HG03135 (cell line): ENCODE results near the gene KCNQ1.

ENCODE experiments used
- ATAC-seq: cut with Tn5 transposase; IDR thresholded peaks from one replicate; pipeline ENCODE4 v1.9.1; 2021; ENCODE audit warnings: mild to moderate bottlenecking, moderate library complexity; ENCODE audit not compliant: unreplicated experiment

Gene KCNQ1

DNA sequence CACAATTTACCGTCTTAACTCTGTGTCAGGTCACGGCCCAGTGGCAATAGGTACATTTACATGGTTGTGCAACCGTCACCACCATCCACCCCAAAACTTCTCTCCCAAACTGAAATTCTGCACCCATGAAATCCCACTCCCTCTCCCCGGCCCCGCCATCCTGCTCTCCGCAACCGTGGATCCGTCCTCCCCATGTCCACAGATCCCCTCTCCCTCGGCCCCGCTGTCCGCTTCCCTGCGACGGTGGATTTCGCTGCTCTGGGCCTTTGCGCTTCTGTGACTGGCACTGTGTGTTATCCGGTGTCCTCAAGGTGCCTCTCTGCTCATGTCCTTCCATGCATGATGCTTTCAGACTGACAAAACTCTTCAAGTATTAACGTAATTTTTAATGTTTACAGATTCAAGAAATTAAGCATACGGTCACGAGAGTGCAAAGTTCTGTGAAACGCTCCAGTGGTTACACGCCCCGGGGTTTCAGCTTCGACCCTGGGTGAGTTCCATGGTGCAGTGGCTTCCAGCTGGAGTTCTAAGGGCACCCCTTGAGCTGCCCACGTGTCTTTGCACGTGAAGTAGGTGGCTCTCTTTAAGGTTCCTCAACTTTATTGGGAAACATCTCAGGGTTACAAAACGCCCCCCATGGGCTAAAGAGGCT is 76.4 kb downstream of the KCNQ1 start:
- ATAC-seq = no peak

DNA sequence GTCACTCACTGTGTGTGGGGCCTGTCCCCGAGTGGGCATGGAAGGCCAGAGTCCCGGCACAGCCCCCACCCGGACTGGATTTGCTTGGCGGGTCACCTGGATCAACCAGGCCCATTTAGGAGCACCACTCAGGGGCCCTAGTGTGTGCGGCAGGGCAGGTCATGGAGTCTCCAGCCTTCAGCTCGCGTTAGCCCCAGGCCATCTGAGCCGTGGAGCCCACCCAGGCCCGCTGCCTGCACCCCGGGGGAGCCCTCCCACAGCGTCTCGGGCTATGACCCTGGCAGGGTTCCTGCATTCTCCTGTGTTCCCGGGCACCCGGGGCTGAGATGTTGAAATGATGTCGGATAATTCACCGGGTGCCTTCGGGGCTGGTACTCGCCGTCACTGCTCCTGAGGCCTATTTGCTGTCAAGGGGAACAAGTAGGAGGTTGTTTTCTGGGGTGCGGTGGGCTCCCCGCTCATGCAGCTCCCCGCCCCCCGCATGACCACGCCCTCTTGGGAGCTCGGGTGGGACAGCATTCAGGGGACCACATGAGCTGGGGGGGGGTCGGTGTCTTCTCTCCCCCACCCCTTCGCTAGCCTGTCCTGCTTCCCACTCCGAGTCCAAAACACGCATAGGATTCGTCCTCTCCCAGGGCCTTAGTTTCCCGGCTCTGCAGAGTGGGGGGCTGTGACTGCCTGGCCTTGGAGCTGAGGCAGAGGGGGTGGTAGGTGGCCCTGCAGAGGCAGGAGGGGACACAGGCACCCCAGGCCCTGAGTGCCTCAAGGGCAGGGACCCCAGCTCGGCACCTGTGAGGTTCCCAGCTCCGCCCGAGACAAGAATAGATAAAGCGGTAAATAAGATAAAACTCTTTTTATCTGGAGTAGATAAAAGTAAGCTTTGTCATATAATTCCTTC is 77.2 kb downstream of the KCNQ1 start:
- ATAC-seq = no peak

DNA sequence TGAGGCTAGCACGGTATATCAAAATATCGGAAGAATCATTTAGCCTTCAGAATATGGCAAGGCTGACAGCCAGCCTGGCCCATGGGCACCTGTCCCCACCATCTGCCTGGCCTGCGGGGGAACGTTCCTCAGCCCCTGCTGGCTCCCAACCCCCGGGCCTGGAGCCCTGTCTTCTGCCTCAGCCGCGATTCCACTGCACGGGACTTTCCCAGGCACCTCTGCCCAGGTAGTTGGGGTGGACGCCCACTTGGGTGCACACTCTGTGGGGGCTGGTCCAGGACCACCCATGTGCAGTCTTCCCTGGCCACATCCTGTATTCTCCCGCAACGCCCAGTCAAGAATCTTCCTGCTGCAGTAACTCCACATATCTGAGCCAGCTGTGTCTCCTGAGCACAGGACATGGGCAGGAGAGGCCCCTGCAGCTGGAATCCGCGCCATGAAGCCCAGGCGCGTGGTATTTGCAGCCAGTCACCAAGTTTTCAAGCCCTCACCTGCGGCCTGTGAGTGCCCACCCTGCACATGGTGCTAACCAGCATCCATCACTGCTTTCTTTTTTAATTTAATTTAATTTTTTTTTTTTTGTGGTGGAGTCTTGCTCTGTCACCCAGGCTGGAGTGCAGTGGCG is 77.9 kb downstream of the KCNQ1 start:
- ATAC-seq = no peak

DNA sequence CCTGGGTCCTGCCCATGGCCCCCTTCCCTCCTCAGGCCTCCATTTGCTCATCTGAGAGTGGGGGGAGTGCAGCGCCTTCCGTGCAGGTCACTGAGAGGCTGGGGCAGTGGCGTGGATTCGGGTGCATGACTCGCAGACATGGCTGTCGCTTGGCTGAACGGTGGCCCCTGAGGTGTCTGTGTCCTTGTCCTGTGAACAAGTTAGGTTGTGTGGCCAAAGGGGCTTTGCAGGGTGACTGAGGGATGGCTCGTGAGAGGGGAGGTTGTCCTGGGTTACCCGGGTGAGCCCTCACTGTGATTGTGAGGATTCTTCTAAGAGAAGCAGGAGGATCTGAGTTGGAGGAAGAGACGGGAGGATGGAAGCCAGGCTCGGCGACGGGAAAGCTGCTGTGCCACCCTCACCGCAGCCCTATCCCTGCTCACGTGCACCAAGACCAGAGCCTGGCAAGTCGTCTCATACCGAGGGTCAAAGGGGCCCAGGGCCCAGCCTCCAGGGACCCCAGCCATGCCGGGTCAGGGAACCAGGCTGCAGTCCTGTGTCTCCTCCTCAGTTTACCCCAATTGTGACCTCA is 79.1 kb downstream of the KCNQ1 start:
- no peak for ATAC-seq

DNA sequence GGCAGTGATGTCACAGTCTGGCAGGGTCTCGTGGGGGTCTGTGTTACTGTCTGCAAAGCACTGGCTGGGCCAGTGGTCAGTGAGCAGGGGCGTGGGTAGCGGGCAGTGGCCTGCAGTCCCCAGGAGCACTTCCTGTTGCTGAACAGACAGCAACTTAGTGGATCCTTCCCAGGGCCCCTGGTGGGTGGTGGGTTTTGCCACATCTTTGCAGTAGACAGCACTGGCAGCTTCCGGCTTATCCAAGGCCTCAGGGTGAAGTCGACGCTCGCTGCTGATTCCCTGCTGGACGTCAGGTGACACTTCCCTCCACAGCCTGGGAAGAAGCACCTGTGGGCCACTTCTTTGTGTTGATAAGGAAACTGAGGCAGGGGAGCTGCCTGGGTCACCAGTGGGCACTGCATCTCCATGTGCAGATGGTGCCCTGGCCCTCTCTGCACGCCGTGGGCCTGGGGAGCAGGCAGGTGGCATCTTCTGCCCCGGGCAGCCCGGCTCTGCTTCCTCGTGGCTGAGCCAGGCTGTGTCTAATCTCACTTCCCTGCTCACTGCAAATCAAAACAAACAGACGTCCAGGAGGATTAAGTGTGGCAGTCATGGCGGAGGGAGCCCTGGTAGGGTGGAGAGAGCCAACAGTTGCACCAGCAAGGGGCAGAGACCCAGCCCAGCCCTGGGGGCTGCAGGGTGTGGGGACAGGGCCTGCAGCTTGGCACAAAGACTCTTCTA is 79.8 kb downstream of the KCNQ1 start:
- ATAC-seq = no peak

DNA sequence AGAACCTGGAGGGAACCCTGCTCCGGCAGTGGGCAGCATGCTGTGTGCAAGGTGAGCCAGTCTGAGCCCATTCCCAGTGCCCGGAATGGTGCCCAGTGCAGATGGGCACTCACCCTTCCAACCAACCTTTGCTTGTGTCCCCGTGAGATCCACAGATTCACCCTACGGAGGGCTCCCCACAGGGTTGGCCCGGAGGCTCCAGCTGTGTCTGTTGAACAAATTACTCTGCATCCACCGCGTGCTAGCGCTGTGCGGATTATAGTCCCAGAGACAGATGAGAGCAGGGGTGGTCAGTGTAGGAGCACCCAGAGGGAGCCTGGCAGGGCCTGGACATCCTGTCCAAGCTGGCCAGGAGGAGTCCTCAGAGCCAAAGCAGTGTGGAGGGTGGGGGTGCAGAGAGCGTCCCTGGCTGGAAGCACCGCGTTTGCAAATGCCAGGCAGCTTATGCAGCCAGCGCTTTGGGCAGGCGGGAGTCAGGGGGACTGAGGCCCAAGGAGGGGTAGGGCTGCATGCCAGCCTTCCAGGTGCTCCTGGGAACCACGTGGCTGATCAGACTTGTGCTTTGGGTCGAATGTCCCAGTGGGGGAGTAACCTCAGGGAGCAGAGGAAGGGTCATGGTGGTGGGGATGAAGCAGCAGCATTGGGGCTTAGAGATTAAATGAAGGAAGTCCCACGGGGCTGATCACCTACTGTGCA is 80.5 kb downstream of the KCNQ1 start:
- no peak for ATAC-seq

DNA sequence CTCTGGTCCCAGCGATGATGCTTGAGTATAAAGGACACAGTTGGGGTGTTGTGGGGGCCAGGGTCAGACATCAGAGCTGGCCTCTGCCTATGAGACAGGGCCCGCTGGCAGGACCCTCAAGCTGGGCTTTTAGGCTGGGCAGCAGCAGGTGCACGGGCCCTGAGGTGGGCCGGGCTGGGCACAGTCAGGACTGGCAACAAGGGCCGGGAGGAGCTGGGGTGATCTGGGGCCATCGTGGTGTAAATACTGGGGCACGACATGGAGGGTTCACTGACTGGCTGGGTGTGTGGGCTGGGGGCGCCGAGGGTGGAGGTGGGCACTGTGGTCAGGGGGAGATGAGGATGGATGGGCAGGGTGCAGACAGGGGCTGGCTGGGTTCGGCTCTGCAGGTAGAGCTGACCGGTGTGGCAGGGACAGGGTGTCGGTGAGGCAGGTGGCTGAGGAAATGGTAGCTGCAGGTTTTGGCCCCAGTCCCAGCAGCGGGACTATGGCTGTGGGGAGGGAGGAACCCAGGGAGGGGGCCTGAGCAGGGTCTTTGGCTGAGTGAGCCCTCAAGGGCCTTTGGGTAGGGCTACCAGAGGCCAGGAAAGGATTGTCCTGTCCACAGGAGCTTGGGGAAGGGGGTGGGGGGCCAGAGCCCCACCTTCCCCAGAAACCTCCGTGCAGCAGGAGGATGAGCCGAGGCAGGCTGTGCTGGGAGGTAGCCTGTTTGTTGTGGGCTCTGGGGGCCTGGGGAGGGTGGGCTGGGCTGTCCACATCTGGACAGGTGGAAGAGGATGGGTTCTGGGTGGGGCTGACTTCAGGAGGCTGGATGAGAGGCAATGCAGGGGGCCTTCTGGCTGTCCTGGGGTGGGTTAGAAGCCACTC is 81.4 kb downstream of the KCNQ1 start:
- no peak for ATAC-seq

DNA sequence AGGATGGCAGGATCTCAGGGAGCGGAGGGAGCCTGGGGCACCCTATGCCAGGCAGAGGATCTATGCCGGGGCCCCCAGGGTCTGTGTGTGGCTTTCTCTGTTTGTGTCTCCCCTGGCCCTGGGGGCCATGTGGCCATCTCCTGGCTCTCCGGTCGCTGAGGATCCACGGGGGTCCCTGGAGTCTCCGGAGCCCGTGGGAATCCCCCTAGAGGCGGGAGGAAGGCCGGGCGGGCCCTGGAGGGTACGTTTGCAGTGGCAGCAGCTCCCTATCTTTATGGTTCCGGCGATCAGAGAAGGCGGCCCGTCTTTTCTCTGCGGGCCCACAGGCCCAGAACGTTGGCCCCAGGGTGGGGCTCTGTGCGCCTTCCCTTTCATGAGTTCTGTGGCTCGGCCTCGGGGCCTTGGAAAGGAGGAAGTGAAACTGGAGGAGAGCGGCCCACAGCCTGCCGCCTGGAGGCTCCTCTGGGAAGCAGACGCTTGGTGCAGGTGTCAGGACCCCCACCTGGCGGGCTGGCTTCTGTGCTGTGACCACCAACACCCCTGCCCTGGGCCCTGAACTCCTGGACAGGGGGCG is 82.1 kb downstream of the KCNQ1 start:
- peak; percentile 73 for ATAC-seq

DNA sequence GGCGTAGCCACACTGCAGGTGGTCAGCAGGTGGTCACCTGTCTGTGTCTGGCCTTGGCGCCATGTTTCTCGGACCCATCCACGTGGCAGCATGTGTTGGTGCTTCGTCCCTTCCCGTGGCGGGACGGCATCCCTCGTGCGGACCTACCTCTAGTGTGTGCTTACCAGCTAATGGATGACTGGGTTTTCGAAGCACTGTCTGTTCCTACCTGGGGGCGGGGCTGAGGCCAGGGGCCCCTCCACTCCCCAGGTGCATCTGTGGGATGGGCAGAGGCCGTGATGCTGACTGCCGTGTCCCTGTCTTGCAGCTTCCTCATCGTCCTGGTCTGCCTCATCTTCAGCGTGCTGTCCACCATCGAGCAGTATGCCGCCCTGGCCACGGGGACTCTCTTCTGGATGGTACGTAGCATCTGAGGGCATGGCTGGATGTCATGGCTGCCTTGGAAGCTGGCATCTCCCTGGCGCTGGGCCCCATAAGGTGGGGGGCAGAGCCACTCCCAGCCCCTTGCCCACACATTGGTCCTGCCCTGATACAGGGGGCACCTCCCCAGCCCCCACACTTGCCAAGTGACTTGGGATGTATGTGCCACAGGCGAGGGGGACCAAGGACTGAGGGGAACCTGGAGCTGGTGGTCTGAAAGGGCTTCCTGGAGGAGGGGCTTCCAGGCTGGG is 82.9 kb downstream of the KCNQ1 start:
- ATAC-seq = no peak

DNA sequence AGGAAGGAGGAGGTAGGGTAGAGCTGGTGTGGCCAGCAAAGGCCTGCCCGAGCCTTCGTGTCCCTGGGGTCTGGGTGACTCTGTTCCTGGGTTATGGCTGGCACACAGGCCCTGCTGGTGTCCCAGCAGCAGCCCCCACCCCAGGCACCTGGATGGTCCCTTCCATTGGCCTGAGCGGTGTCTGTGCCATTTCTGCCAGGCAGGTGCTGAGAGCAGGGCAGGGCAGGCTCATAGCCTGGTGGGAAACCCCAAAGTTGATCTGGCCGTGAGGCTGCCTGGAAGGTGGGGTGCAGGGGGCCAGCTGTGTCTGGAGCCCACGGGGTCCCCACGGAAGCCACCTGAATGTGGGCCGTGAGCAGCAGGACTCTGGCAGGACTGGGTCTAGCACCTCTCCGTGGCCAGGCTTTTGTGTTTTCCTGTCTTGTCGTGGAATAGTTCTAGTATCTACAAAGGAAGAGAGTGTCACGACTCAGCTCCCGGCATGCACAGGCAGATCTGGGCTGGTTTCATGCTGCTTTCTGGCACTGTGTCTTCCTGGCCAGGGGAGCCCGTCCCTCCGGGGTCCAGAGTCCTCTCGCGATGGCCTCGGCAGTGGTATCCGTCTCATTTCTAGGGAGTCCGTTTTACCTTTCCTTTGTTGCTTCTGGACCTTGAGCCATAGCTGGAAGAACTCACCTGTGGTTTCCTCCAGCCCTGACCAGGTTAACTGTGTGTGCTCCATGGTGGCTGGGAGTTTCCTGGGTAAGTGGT is 83.7 kb downstream of the KCNQ1 start:
- ATAC-seq = no peak

DNA sequence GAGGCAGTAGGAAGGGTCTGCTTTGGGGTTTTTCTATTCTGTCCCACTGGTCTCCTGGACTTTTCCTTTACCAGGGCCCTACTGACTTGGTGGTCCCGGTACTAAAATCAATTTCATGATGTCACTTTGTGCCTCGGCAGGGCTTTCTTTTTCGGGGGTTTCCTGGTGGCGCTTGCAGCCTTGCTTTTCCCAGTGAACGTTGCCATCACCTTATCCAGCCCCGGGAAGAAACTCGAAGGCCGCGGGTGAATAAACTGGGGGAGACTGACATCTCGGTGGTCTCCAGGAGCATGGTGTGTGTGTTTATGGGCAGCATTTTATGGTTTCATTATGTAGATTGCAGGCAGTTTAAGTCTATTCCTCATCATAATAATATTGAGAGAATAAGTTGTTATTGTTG is 84.4 kb downstream of the KCNQ1 start:
- ATAC-seq = no peak

DNA sequence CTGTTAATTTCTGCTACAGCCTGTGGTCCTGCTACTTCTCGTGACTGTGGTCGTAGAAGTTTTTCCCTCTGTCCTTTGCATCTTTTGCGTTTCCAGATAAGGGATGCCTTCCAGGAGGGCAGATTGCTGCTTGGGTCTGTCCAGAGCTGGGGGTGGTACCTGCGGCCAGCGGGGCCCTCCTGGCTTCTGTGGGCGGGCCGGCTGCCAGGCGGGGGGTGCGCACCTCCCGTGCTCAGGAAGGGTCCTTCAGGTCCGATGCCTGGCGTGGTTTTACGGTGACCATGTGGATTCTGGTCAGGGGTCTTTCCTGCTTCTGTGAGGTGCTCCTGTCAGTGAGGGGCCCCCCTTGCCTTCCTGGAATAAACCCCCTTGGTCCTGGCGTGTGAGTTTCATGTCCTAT is 84.8 kb downstream of the KCNQ1 start:
- no peak for ATAC-seq

DNA sequence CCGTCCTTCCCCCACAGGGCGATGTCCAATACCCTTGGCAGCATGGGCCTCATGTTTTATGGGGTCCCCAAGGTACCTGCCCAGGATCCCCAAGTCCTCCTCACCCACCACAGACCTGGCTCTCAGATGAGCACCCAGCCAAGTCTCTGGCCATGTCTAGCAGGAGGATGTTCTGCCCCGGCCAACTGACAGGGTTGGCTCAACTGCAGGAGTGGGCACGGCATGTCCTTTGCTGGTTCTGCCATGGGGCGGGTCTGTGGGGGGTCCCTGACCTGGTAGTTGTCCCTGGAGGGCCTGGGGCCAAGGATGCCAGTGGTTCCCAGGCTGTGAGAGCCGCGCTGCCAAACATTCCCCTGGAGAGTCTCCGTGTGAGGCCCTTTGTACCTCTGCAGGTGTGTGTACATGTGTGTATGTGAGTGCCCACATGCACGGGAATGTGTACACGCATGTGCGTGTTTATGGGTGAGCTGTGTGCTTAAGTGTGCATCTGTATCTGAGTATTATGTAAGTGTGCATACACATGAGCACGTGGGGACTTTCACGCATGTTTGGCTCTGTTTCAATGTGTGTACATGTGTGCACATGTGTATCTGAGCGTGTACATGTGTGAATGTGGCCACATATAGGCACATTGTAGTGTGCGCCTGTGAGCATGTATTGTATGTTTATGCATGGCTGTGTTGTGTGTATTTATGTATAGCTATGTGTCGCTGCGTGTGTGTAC is 85.5 kb downstream of the KCNQ1 start:
- ATAC-seq = no peak

DNA sequence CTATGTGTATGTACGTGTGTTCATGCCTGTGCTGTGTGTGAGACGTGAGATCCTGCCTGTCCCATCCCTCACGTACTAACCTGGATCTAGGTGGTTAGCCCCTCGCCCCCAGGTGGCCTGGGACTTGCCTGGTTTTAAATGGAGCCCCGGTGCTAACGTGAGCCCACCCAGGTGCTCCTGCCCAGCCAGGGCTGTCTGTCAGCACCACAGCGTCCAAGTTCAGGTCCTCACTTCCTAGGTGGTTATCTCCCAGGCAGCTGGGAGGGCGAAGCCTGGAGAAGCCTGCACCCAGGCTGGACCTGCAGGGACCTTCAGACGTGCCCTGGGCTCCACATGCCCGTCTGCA is 86.0 kb downstream of the KCNQ1 start:
- ATAC-seq = no peak

DNA sequence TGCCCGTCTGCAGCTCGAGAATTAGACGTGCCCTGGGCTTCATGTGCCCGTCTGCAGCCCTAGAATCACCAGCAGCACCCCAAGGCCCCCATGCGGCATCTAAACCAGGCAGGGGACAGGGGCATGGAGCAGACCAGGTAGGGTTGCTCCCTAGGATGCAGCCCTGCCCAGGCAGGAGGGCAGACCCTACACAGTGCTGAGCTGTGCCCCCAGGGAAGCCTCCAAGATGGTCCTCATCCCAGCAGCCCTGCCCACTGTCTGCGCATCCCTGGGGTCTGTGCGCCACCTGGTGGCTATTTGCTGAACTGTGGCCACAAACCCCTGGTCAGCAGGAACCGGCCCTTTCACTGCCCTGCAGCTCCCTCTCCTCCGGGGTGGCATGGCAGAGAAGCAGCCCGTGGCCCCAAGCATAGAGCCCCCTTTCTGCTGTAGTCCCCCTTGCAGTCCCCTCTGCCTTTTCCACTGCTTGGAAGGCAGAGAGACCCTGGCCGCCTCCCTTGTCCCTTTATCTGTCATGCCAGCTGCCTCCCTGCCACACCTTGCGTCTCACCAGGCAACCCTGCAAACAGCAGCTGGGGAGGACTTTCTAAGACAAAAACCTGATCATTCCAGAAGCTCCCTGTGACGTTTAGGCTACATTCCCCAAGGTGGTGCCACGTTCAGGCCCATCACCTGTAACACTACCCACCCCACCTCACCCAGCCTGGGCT is 86.6 kb downstream of the KCNQ1 start:
- ATAC-seq = no peak

DNA sequence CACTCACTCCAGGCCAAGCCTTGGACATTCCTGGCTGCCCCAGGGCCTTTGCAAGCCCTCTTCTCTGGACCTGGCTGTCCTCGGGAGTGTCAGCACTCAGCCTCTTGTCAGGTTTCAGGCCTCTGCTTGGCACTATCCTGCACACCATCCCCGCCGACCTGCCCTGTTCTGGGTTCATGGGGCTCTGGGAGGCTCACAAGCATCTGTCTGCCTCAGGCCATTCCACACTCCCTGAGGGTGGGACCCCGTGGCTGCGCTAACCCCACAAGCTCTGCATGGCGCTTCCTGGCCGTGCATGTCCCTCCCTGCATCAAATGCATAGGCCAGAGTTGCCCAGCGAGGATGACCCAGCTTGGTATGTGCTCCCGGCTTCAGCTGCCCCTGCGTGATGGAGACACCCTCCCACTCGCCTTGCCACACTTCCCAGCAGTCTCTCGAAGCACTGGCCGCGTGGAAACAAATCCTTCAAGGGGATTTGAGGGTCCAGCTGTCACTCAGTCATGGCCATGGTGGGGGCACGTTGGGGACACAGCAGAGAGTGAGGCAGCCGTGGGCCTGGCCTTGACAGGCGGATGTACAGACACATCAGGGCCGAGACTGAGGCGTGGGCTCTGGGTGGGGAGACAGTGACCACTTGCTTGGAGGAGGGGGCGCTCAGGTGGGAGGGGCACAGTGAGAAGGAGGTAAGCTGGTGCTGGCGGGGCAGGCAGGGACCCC is 87.3 kb downstream of the KCNQ1 start:
- no peak for ATAC-seq
